AG08395 (cell line): ENCODE measurements around the gene LRRFIP2.

ENCODE experiments used
- DNase-seq: peaks from one replicate; pipeline ENCODE4 v3.0.0; 2012; ENCODE audit warnings: mixed read lengths, low spot score

LRRFIP2 gene

GRCh38 chr3:37024820-37025405 lies 149.5 kb downstream of the LRRFIP2 start:
- no peak for DNase-seq

DNA sequence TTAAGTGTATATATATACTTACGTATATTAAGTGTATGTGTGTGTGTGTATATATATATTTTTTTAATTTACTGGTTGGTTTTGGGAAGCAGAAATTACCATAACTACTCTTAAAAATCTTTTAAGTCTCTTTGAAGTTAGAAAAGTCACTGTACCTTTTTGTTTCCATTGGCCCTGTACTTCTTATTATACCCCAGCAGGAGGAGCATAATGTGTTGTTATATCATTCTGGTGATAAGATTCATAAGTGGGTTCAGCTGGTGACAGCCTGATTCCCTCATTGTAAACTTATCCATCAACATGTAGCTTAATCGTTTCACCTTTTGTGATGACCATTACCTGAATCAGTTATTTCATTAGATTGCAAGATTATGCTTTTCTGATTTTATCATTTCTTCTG lies 150.3 kb downstream of the LRRFIP2 start:
- DNase-seq, result peak; percentile 27

DNA sequence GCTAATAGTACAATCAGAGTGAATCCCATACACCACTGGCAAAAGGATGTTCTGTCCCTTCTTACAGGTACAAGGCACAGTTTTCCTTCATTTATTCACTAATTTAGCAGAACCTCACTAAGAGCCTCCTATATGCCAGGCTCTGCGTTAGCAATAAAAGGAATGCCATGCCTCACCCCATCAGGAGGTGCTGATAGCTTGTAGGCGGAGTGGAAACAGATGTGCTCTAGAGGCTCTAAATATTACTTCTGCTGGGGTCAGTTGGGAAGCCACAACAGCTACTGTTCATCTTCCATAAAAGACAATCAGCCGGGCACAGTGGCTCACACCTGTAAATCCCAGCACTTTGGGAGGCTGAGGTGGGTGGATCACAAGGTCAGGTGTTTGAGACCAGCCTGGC lies 156.7 kb downstream of the LRRFIP2 start:
- DNase-seq, result no peak

DNA sequence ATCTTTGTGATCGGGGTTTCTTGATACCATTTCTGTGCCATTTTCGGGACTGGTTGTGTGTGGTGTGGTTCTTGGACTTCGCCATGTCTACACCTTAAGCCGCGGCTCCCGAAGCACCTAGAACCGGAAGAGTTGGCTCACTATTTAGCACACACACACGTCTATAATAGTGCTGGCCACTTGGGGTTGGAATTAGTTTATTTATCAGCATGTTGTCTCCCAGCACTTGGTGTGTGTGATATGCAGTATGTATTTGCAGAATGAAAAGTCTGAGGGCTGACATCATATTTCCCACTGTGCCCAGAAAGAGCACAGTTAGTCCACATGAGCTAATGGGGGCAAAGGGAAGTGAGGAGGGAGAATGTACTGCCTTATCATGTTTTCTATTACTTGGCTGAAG lies 157.5 kb downstream of the LRRFIP2 start:
- DNase-seq, result no peak

DNA sequence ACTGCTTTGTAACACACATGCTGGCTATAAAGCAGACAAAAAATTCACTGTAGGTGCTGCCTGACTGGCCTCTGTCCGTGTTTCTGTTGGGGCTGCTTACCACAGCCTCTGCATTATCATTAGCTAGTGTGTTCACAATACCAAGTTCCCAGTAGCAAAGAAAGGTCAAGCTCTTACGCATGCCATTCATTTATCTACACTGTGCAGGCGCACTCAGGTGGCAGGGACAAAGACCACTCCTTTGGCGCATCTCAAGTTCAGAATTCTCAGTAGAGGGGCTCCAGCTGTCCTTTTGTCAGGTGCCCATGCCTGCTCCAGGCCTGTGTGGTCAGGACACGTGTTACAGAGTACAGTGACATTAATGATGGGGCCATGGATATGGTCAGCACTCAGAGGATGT lies 158.7 kb downstream of the LRRFIP2 start:
- no peak for DNase-seq

- no peak for DNase-seq
Observed at GRCh38 chr3:37014620-37015019, 159.8 kb downstream of the LRRFIP2 start.
